H1 (cell line): ENCODE results near the gene SPRED1.

Source experiments
- CTCF ChIP-seq, 3 experiments: IDR thresholded peaks; 1 replicate in 2 of 3; 2 replicates in 1 of 3; pipeline versions ENCODE4 v1.5.1 to v1.6.1; 2011; ENCODE audit warnings: low read length in 3 of 3, mild to moderate bottlenecking in 3 of 3, inconsistent platforms in 2 of 3, low read depth in 1 of 3, moderate library complexity in 1 of 3; ENCODE audit not compliant: insufficient read depth in 1 of 3; ENCODE audit errors: control extremely low read depth in 1 of 3
- NRF1 ChIP-seq: IDR thresholded peaks from 2 replicates; pipeline ENCODE4 v1.6.1; 2011; ENCODE audit warnings: mild to moderate bottlenecking, low read depth, low read length, improper control_type of control experiment
- RFX5 ChIP-seq: IDR thresholded peaks from 2 replicates; pipeline ENCODE4 v1.6.1; 2011; ENCODE audit warnings: low read depth, low read length, improper control_type of control experiment, borderline replicate concordance
- TAF1 ChIP-seq: IDR thresholded peaks from 2 replicates; pipeline ENCODE4 v1.6.1; 2011; ENCODE audit warnings: mild to moderate bottlenecking, low read depth, low read length

- TF ChIP-seq CTCF (IDR thresholded peaks at IDR 0.05; ENCODE audit: control extremely low read depth in 1 of 3, insufficient read depth in 1 of 3, low read depth in 1 of 3, low read length in 3 of 3): no peak
- no peak for TF ChIP-seq TAF1
- no peak for TF ChIP-seq RFX5
- TF ChIP-seq NRF1: no peak
These were observed 45.0 kb upstream of the SPRED1 start for GRCh38 chr15:38207621-38208020.
